ENCODE data around the gene ARHGAP4. TPM values are rescaled to one million over a fixed set of nuclear protein-coding genes. Genes with fewer than 3 reads are reported as not detected.
A peak's percentile ranks its signal among the peaks of the same experiment; 100 is the strongest.

ARHGAP4 gene
- total RNA-seq, 4 donors from 2014 or later = 10.9 to 26.0 (median 18.1) TPM

DNA sequence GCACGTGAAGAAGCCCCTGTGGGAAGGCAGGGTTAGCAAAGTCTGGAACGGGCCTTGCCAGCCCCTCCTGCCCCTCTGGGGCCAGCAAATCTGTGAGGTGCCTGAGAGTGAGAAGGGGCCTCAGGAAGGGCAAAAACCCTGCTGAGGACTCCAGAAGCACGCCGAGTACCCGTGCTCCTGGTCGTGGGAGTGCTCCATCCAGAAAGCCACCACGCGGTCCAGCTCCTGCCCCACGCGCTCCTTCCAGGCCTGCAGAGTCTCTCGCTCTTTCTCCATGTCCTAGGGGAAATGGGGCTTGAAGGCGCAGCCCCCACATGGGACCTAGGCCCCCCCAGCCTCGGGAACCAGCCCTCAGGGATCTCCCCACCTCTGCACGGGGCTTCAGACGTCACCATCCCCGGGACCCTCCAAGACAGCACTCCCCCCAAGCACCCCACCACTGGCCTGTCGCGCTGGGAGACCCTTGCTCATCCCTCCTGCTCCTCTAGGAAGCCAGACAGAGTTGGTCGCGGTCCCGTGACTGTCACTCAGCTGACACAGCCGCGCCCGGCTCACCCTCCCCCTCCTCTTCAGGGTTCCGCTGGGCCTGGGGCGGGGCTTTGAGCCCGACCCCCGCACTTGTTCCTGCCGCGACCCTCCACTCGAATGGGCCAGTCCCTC lies 18.2 kb upstream of the ARHGAP4 start, which contains the start of gene RENBP:
Gene RENBP (minus strand): TSS at position 504 of the 660 bp plus-strand sequence. CDS start 33 bp downstream, at position 471.
- no peak for TF ChIP-seq POLR2AphosphoS5 (IDR thresholded peaks at IDR 0.05)
- peak in 1 of 2 donors; percentile 8 for TF ChIP-seq POLR2A (IDR thresholded peaks at IDR 0.05)
- no peak for TF ChIP-seq EP300 (IDR thresholded peaks at IDR 0.05)
- no peak for TF ChIP-seq CTCF (IDR thresholded peaks at IDR 0.05)

DNA sequence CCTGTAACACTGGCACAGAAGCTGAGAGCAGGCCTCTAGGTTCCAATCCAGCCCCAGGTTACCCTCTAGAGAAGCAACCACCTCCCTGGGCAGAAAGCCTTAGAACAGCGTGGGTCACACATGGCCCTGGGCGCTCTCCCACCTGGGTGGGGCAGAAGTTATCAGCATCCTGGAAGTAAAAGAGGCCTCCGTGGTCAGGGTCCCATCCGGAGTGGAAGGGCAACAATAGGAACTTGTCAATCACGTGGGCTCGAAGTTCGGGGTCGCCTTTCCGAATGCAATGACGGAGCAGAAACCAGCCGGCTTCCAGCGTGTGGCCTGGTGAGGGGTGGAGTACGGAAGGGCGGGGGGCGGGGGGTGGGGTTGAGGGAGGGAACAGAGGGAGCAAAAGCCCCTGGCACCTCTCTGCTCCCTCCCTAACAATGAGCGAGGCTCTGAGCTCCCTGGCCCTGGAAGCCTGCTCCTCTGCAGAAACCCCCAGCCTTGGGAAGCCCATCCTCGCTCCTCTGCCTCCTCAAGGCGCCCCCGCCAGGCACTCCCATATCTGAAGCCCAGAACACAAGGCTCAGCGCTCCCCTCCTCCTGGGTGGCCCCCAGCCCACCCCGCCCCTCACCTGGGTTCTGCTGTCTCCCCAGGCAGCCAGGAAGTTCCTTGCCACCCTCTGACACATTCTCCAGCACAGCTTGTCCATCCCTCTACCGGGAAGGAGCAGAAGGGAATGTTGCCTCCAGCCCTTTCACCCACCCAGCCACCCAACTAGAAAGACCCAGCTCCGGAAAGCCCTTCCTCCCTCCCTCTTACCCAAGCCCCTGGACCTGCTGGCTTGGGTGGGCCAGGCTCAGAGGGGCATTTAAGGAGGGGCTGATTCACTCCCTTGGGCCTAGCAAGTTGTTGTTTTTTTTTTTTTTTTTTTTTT lies 15.5 kb upstream of the ARHGAP4 start:
- H3K27me3 ChIP-seq = no peaks in the 10 kb centered on the region
- WGBS, 2 donors (ENCODE audit: low coverage in 1 of 2) = no CpG with 5 or more reads among the region's 23 CpGs
- peak; percentile 9 for ATAC-seq
- H3K4me1 ChIP-seq = peaks cover 0 to 7% (median 0%) of the 10 kb centered on the region in 3 donors
- H3K9me3 ChIP-seq = no peaks in the 10 kb centered on the region
- H3K27ac ChIP-seq = peak overlapping the region in 1 of 4 donors; percentile 36
- no peaks in the 10 kb centered on the region for H3K36me3 ChIP-seq
- H3K4me3 ChIP-seq = peak overlapping the region in 1 of 2 donors; percentile 10
- TF ChIP-seq POLR2AphosphoS5 (IDR thresholded peaks at IDR 0.05) (no peak), EP300 (IDR thresholded peaks at IDR 0.05) (no peak), POLR2A (IDR thresholded peaks at IDR 0.05) (no peak), CTCF (IDR thresholded peaks at IDR 0.05) (no peak)

More for the DNA sequence above, 18.2 kb upstream of the ARHGAP4 start, which contains the start of gene RENBP:
- Histone ChIP-seq H3K9me3 (no peaks in the 10 kb centered on the region), H3K27me3 (no peaks in the 10 kb centered on the region), H3K36me3 (peaks cover 0 to 2% of the 10 kb centered on the region in 2 donors), H3K4me3 (peak within 1 kb of the TSS; percentile 4 to 42), H3K27ac (peak within 1 kb of the TSS in 2 of 4 donors; percentile 41 to 66), H3K4me1 (peaks cover 0 to 32% (median 0%) of the 10 kb centered on the region in 3 donors)
- WGBS, 2 donors (ENCODE audit: low coverage in 1 of 2) = 38% methylated on average over 4 of the region's 31 CpGs; no CpG with 5 or more reads in 1 of the 2 donors
- ATAC-seq = no peak

- Histone ChIP-seq H3K27me3 (no peaks in the 10 kb centered on the region), H3K36me3 (no peaks in the 10 kb centered on the region), H3K27ac (no peak overlapping the region), H3K9me3 (no peaks in the 10 kb centered on the region), H3K4me3 (no peak overlapping the region), H3K4me1 (peaks cover 0 to 12% (median 0%) of the 10 kb centered on the region in 3 donors)
- no peak for TF ChIP-seq EP300 (IDR thresholded peaks at IDR 0.05)
- no peak for TF ChIP-seq POLR2AphosphoS5 (IDR thresholded peaks at IDR 0.05)
- no peak for TF ChIP-seq CTCF (IDR thresholded peaks at IDR 0.05)
- no peak for TF ChIP-seq POLR2A (IDR thresholded peaks at IDR 0.05)
- no CpG with 5 or more reads among the region's 7 CpGs for WGBS, 2 donors (ENCODE audit: low coverage in 1 of 2)
- no peak for ATAC-seq
Observed at GRCh38 chrX:153939573-153939972, 13.5 kb upstream of the ARHGAP4 start.

- Histone ChIP-seq H3K27me3 (no peaks in the 10 kb centered on the region), H3K9me3 (no peaks in the 10 kb centered on the region), H3K4me3 (no peak overlapping the region), H3K27ac (no peak overlapping the region), H3K36me3 (no peaks in the 10 kb centered on the region), H3K4me1 (peaks cover 0 to 15% (median 4%) of the 10 kb centered on the region in 3 donors)
- ATAC-seq = no peak
- WGBS, 2 donors (ENCODE audit: low coverage in 1 of 2) = 66 to 74% methylated on average over 4 to 10 of the region's 10 CpGs
- TF ChIP-seq POLR2AphosphoS5 (IDR thresholded peaks at IDR 0.05) (no peak), CTCF (IDR thresholded peaks at IDR 0.05) (no peak), EP300 (IDR thresholded peaks at IDR 0.05) (no peak), POLR2A (IDR thresholded peaks at IDR 0.05) (no peak)
Observed at GRCh38 chrX:153938226-153938786, 12.2 kb upstream of the ARHGAP4 start.
